HG03159 (cell line): ENCODE measurements around the gene ATG4C.
A peak's percentile ranks its signal among the peaks of the same experiment; 100 is the strongest.

Source experiments
- ATAC-seq: cut with Tn5 transposase; IDR thresholded peaks from one replicate; pipeline ENCODE4 v1.9.1; 2021; ENCODE audit warnings: mild to moderate bottlenecking, moderate library complexity; ENCODE audit not compliant: unreplicated experiment

Gene ATG4C

GRCh38 chr1:62836856-62837540 is 53.1 kb downstream of the ATG4C start:
- ATAC-seq, result no peak

GRCh38 chr1:62840555-62840954 is 56.6 kb downstream of the ATG4C start:
- ATAC-seq, result no peak

- ATAC-seq, result peak; percentile 60
These were observed 57.7 kb downstream of the ATG4C start for GRCh38 chr1:62841587-62842169.

GRCh38 chr1:62844030-62844429 is 60.1 kb downstream of the ATG4C start:
- ATAC-seq, result no peak

- no peak for ATAC-seq
These were observed 65.1 kb downstream of the ATG4C start for GRCh38 chr1:62849031-62849430.

- ATAC-seq, result no peak
These were observed 68.3 kb downstream of the ATG4C start for GRCh38 chr1:62852253-62852652.

GRCh38 chr1:62856960-62857359 is 73.0 kb downstream of the ATG4C start:
- no peak for ATAC-seq

GRCh38 chr1:62869217-62869754 is 85.4 kb downstream of the ATG4C start:
- no peak for ATAC-seq

- ATAC-seq, result no peak
These were observed 86.2 kb downstream of the ATG4C start for GRCh38 chr1:62870148-62870547.

GRCh38 chr1:62875676-62876075 is 91.7 kb downstream of the ATG4C start:
- no peak for ATAC-seq

GRCh38 chr1:62876535-62876934 is 92.6 kb downstream of the ATG4C start:
- ATAC-seq, result no peak

GRCh38 chr1:62877579-62877978 is 93.6 kb downstream of the ATG4C start:
- no peak for ATAC-seq

GRCh38 chr1:62879962-62880361 is 96.0 kb downstream of the ATG4C start:
- no peak for ATAC-seq

- ATAC-seq, result no peak
These were observed 98.5 kb downstream of the ATG4C start for GRCh38 chr1:62882201-62883104.

- ATAC-seq, result no peak
These were observed 100.3 kb downstream of the ATG4C start for GRCh38 chr1:62884156-62884740.

- no peak for ATAC-seq
These were observed 104.0 kb downstream of the ATG4C start for GRCh38 chr1:62887799-62888507.

- ATAC-seq, result no peak
These were observed 108.1 kb downstream of the ATG4C start for GRCh38 chr1:62891956-62892562.

GRCh38 chr1:62897788-62898187 is 113.9 kb downstream of the ATG4C start:
- no peak for ATAC-seq

GRCh38 chr1:62900566-62900965 is 116.6 kb downstream of the ATG4C start:
- no peak for ATAC-seq

- no peak for ATAC-seq
These were observed 117.7 kb downstream of the ATG4C start for GRCh38 chr1:62901650-62902049.
